C4-2B (cell line): ENCODE results near the gene HOXA2.

Source experiments
- CTCF ChIP-seq: fragments of 450-650 bp; conservative IDR thresholded peaks from 2 replicates; pipeline ENCODE4 v1.5.1; 2017; ENCODE audit warnings: mild to moderate bottlenecking
- ZFX ChIP-seq: fragments of 450-650 bp; IDR thresholded peaks from 2 replicates; pipeline ENCODE4 v1.6.1; 2017

GRCh38 chr7:27145165-27145913 lies 42.9 kb upstream of the HOXA2 start:
- TF ChIP-seq CTCF (no peak), ZFX (no peak)
